ENCODE results near the gene HS3ST4.
"Not testable (repeated sequence)": the region's sequence is repeated elsewhere in the genome, so short reads cannot be mapped to it uniquely, and the experiment has no call there.

HS3ST4 gene

DNA sequence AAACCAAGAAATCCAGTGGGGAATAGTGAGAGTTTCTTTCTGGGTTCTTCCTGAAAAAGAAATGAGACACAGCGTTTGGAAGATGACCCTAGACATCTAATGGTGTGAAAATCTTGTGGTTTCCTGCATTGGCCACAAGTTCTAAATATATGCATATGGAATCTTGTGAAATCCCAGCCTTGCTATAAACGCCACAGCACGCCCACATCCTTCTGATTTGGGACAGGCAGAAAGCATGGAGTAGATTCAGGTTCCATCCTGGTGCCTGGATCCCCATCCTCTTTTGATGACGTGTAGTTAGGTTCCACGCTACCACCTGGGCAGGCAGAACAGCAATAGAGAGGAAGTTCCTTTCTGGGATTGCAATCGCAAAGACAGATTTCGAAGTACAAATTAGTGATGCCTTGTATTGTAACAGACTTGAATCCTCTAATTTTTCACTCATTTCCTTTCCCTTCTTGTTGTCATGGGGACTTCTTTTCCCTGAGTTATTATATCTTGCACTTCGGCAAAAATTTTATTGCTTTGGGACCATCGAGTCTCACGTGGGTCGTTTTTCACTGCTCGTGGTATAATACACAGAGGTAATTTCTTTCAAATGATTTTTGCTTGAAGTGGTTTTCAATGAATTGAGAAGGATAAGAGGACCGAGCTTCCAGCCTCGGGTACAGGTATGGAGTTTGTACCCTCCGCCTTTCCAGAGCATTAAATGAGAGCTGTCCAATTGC lies 37.6 kb downstream of the HS3ST4 start:
- in situ Hi-C loops (cut with MboI; ENCODE audit: low sequenced_read_pairs) = no loop called here

DNA sequence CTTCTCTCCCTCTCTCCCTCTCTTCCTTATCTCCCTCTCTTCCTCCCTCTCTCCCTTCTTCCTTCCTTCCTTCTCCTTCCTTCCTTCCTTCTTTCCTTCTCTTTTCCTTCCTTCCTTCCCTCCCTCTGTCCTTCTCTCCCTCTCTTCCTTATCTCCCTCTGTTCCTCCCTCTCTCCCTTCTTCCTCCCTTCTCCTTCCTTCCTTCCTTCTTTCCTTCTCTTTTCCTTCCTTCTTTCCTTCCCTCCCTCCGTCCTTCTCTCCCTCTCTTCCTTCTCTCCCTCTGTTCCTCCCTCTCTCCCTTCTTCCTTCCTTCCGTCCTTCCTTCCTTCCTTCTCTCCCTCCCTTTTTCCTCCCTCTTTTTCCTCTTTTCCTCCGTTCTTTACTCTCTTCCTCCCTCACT lies 38.6 kb downstream of the HS3ST4 start:
- in situ Hi-C loops (cut with MboI; ENCODE audit: low sequenced_read_pairs) = no loop called here

DNA sequence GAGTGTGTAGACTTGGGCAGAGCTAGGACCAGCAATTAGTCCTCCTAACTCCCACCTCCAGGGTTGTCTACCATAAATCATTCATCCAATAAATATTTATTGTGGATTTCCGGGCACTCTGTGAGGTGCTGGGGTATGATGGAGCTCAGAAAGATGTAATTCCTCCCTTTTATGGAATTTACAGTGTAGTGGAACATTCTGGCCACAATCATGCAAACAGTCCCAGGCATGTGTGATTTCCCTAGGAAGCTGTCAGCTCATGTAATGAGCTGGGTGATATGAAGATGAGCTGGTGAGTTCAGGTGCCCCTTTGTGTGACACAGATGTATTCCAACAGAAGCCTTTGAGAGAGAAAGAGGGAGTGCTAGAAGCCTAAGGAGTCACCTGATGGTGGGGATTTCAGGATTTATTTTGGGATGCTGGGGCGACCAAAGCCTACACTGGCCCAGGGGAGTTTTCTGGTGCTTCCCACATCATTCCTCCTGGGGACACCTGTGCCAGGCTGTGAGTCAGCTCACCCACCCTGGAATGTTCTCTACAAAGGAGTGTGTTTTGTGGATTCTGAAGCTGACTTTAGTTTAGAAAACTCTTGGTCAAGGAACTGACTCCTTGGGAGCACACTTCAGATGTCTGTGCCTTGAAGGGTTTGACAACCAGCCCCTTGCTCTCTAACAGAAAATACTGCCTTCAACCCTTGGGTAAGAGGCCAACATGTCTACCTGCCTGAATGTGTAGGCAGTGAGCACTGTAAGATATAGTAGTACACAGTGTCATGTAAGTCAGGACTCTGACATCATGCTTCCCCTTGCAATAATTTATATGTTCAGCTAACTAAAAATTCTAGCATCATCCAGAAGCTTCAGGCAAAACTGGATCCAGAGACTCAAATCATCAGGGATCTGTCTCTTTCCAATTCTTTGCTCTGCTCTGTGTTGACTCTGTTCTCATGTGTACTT lies 42.9 kb downstream of the HS3ST4 start:
- in situ Hi-C loops (cut with MboI; ENCODE audit: low sequenced_read_pairs) = no loop called here

DNA sequence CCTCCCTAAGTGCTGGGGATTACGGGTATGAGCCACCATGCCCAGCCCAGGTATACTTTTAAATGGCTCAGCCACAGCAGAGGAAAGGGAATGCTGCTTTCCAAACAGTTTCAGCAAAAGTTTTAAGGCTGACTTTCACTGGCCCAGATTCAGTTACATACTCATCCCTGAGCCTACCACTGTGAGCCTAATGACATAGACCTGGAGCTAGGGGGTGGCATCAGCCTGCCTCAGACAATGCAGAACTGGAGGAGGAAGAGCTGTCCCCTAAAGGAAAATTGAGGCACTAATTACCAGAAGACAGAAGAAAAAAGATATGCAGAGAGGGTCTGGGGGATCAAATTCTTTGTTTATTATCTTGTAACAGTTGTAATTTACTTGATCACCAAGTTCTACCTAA lies 43.9 kb downstream of the HS3ST4 start:
- in situ Hi-C loops (cut with MboI; ENCODE audit: low sequenced_read_pairs) = no loop called here

DNA sequence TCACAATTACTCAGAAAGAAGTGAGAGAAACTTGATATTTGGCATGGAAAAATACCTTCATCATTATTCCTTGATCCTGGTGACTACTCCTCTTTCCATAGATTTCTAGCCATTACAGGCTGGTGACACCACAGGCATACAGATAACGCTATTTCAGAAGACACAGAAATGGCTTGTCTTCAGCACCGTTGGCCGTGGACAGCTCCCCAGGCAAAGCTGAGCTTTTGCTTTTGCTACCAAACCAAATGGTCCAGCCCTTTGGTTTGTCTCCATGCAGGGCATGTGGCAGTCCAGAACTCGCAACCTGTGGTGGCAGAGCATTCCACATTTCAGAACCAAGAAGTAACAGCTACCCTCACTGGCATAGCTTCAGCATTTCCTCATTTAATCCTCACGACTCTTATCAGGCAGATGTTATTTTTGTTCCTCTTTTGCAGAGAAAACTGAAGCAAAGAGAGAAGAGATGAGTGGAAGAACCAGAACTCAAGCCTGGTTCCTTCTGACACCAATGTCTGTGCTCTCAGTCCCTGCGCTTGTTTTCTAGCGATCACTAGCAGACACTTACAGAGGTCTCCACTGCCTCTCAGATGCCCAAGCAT lies 55.5 kb downstream of the HS3ST4 start:
- in situ Hi-C loops (cut with MboI; ENCODE audit: low sequenced_read_pairs) = no loop called here

DNA sequence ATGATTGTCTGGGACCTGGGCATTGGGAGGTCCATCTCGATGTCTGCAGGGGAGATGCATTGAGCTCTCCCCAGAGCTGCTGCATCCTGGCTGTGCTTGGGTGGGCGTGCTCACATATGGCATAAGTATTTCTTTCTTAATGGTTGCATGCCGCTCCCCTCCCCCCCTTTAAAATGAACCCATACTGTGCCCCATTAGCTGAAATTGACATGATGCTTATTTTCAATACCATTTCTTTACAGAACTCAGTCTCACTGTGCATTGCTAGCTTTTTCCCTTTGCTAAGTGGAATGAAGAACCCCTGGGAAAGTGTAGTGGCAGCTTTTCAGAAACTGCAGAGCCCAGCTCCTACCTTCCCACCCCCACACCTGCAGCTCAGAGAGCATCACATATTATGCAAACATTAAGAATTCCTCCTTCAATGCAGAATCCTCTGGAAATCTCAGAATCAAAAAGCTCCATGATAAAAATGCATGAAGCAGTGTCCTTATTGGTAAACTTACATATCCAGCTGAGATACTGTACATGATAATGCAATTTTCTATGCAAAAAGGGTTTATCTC lies 56.4 kb downstream of the HS3ST4 start:
- in situ Hi-C loops (cut with MboI; ENCODE audit: low sequenced_read_pairs) = no loop called here

DNA sequence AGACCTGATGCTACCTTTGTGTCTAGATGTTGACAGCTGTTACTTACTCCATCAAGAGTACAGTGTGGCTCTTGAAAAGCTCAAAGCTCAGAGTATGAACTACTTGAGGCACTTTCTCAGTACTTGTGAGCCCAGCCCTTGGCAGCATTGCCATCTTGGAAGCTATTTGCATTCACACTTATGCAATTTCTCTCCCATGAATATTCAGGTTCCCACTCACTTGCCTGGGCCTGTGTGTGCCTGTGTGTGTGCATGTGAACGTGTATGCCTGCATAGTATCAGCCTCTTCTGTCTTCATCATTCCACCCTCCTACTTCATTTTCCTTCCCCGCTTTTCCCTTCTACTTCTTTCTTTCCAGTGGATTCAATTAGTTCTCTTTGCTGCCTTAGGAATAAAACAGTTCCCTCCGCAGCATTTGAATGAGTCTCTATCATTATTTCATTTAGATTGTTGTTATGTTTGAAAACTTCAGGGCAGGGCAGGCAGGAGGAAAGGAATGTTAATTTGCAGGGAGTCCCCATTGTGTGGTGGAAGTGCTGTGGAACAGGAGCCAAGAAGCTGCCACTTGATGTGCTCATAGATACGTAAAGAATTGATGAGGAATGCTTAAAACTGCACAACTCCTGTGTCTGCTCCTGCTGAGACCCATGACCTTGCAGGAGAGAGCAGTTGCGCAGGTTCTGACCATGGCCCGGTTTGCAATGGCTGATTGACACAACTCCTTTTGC lies 58.9 kb downstream of the HS3ST4 start:
- in situ Hi-C loops (cut with MboI; ENCODE audit: low sequenced_read_pairs) = no loop called here

DNA sequence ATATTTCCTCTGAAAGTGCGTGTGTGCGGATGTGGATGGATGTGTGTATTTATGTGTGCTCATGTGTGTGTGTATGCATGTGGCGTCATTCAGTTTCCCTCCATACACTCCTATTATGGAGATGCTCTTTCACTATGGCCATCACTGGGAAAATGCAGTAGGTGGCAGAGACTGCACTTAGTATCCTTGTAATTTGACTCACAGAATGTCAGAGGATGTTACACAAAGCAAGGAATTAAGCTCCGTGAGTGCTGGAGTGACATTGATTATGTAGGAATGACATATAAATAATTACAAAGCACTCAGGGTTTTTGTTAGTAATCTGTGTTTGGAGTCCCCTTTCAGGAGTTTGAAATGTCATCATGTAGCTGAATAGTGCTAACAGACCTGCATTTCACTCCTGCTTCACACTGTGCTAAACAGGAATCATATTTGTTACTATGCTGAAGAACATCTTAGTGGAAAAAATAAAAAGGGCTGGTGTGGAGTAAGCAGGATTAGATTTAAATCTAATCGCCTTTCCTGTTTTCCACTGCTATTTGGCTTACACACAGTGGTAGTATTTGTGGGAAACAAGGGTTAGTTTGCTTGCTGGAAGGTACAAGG lies 59.6 kb downstream of the HS3ST4 start:
- in situ Hi-C loops (cut with MboI; ENCODE audit: low sequenced_read_pairs) = no loop called here

DNA sequence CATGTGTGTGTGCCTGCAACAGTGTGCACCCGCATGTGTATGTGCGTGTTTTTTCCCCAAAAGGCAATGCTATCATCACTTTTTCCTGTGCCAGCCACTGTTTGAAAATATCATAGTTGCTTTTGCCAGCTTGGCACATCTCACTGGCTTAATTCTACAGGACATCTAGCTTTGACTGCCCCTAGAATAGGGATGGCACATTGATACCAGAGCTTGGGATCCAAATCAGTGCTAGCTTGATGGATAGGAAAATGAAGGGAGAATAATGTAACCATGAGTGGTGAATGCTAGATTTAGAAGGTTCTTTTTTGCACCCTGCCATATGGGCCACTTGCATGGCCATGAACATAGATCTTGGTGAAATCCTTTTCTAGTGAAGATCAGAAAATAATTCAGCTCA lies 72.7 kb downstream of the HS3ST4 start:
- in situ Hi-C loops (cut with MboI; ENCODE audit: low sequenced_read_pairs) = no loop called here

DNA sequence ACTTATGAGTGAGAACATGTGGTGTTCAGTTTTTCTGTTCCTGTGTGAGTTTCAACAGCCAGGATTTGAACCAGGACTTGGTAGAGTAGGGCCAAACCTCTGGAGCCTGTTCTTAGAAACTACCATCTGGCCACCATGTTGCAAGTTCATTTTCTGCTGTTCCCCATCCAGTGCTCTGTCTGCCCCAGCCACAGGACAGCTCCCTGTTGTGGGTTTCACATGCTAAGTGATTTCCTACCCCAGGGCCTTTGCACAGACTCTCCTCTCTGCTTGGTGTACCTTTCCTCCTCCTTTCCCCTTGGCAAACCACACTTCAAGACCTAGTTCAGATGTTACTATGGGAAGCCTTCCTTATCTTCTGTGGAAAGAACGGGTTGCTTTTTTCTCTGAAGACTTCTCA lies 79.5 kb downstream of the HS3ST4 start:
- in situ Hi-C loops (cut with MboI; ENCODE audit: low sequenced_read_pairs) = no loop called here

DNA sequence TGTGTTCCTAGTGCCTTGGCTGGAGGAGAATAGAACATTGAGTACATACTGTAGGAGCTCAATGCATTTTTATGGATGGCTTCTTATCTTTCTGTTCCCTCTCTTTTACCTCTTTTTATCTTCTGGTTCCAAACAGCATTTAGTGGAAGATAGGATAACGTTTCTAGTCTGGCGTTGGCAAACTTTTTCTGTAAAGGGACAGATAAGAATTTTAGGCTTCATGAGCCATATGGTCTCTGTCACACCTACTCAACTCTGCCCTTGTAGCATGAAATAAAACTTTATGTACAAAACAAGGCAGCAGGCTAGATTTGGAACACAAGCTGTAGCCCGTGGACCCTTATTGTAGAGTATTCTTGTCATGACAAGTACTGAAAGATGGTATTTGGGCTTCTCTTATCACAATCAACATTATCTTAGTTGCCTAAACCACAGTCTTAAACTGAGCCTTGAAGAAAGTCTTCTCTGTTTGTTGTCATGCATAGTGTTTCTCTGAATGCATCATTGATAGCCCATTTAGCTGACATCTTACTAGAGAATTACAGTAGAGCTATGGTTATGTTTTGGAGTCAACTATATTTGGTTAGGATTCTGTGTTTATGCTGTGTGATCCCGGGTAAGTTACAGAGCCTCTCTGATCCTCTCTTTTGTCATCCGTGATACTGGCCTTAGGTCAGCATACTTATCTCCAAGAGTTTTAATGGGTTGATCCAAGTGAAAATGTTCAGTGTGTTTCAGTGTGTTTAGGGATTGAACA lies 80.2 kb downstream of the HS3ST4 start:
- in situ Hi-C loops (cut with MboI; ENCODE audit: low sequenced_read_pairs) = no loop called here

DNA sequence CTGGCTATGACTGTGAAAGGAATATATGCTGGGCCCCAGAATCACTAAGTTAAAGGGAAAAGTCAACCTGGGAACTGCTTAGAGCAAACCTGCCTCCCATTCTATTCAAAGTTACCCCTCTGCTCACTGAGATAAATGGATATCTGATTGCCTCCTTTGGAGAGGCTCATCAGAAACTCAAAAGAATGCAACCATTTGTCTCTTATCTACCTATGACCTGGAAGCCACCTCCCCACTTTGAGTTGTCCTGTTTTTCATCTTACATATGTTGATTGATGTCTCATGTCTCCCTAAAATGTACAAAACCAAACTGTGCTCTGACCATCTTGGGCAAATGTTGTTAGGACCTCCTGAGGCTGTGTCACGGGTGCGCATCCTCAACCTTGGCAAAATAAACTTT lies 84.5 kb downstream of the HS3ST4 start:
- in situ Hi-C loops (cut with MboI; ENCODE audit: low sequenced_read_pairs) = not testable (repeated sequence)

DNA sequence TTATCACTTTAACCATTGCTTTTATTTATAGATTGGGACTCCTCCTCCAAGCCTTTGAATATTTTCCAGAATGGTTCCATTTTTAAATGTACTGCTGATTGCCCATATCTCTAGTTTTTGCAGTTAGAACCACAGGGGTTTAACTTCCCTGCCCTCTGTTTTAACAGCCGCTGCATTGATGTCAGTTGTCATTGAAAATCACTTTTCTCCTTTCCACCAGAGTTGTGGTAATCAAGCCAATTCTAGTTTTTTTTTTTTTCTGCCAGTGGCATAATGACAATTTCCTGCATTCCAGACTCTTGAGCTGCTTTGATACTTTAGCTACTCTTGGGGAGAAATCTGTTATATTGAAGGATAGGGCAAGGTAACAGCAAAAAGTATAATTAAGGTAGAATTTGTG lies 91.5 kb downstream of the HS3ST4 start:
- in situ Hi-C loops (cut with MboI; ENCODE audit: low sequenced_read_pairs) = no loop called here

DNA sequence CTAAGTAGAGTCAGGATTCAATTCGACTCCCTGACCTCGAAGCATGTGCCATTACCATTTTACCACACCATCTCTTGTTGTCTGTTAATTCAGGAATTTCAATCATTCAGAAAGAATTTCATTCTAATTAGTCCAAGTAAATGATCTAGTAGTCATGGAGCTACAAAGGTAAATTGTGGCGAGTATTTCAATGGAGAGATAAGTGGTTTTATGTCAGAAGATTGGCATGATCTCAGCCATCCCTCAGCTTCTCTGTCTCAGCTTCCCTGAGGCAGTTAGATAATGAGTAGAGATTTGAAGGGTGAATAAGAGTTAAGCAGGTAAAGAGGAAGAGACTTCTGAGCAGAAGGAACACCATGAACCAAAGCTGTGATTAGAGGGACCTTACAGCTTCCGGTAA lies 93.6 kb downstream of the HS3ST4 start:
- in situ Hi-C loops (cut with MboI; ENCODE audit: low sequenced_read_pairs) = no loop called here

DNA sequence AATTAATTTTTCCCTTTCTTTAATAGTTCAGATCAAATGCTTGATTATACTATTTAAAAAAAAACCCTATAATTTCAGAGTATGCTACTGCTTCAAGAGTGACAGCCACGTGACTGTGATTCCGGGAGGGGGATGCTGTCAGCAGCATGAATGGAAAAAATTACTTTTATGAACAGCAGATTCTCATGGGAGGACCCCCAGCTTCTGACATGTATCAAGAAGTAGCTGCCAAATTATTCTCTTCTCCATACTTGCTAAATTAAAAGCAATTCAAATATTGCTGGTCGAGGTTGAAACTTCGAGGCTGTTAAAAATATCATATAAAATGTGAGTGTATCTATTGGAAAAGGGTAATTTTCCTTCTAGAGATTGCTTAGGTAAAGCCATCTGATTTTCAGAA lies 95.0 kb downstream of the HS3ST4 start:
- in situ Hi-C loops (cut with MboI; ENCODE audit: low sequenced_read_pairs) = no loop called here

DNA sequence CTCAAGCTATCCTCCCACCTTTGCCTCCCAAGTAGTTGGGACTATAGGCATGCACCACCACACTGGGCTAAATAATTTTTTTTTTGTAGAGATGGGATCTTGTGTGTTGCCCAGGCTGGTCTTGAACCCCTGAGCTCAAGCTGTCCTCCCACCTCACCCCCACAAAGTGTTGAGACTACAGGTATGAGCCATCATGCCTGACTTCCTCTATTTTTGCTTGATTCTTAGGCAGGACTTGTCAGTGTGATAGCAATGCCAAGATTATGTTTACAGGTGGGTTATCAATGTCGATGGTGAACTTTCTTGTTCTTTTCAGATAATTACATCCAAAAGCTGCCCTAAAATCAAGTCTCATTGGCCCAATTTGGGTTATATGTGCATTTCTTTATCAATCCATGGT lies 96.9 kb downstream of the HS3ST4 start:
- in situ Hi-C loops (cut with MboI; ENCODE audit: low sequenced_read_pairs) = no loop called here

DNA sequence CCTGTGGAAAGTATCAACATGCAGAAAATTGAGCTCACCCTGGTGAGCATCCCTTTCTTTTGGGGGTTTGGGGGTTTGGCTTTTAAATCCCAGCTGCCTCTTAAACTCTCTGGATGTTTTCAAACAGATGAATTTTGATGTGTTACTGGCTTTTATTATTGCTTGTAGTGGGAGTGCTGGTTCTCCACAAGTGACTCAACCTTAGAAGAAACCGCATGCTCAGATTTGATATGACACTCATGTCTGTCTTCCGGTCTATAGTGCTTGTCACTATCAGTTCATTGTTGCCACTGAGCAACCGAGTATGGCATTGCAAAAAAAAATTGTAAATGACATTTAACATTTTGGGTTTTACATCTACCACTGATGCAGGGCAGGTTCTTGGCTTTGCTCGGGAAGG lies 104.5 kb downstream of the HS3ST4 start:
- in situ Hi-C loops (cut with MboI; ENCODE audit: low sequenced_read_pairs) = no loop called here

DNA sequence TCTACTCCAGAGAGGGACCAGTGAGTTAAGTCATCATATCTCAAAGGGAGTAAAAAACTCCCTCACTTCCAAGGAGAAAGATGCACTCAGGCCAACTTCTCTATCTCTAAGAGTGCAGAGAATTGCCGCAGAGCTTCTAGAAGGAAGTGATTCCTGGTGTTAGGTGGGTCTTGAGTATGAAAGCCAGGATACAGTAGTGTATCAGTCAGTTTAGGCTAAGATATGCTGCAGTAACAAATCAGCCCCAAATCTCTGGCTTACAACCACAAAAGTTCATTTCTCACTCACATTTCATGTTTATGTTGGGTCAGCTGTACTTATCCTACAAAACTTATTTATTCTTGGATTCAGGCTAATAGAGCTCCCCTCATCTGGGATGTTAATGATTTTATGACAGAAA lies 106.3 kb downstream of the HS3ST4 start:
- in situ Hi-C loops (cut with MboI; ENCODE audit: low sequenced_read_pairs) = no loop called here

DNA sequence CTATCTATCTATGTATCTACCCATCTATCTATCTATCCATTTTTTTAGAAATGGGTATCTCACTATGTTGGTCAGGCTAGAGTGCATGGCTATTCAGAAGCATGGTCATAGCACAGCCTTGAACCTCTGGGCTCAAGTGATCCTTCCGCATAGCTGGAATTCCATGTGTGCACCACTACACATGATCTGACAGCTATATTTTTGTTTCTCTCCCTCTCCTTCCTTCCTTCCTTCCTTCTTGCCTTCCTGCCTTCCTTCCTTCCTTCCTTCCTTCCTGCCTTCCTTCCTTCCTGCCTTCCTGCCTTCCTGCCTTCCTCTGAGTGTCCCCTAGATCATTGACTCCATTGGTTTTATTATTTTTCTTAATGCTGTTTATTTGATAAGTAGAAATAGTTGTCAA lies 108.1 kb downstream of the HS3ST4 start:
- in situ Hi-C loops (cut with MboI; ENCODE audit: low sequenced_read_pairs) = no loop called here

DNA sequence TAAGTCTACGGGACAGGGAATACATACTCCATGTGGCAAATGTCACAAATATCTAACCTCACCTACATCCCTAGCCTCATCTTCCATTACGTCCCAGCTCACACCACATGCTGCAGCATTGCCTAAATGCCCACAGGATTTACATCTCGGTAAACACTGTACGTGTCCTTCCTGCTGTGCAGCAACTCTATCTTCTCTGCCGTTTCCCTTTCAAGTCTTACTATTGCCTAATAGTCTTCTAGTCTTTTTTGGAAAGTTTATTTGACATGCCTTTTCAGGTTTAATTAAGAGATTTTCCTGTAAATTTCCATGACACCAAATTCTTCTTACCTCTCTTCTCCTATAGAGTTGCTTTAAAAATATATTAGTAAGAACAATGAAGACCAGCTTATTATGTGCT lies 120.5 kb downstream of the HS3ST4 start:
- in situ Hi-C loops (cut with MboI; ENCODE audit: low sequenced_read_pairs) = no loop called here
